Heart right ventricle (tissue), 16 donors: ENCODE results near the gene PGBD5. TPM values are rescaled to one million over a fixed set of nuclear protein-coding genes. Genes with fewer than 3 reads are reported as not detected.

Experiments used
- ATAC-seq, 8 donors: fragments of 200-7000 bp; cut with Tn5 transposase; one replicate each; pipeline ENCODE4 v1.9.1; 2020; ENCODE audit warnings: mild to moderate bottlenecking in 8 of 8, moderate library complexity in 8 of 8, moderate number of reproducible peaks in 1 of 8
- DNase-seq, 2 donors: peaks; one replicate each; pipeline ENCODE4 v3.0.0-alpha.2; 2020
- H3K27ac ChIP-seq, 10 donors: fragments of 200-600 bp; sonication (generic) in 2 of 10; one replicate each; pipeline versions ENCODE4 v1.5.0 to v1.8.0; 2020 to 2022; ENCODE audit warnings: mild to moderate bottlenecking in 3 of 10
- H3K27me3 ChIP-seq, 7 donors: fragments of 200-600 bp; one replicate each; pipeline ENCODE4 v1.8.0; 2021 to 2022; ENCODE audit warnings: mild to moderate bottlenecking in 2 of 7
- H3K36me3 ChIP-seq, 9 donors: fragments of 200-600 bp; sonication (generic) in 1 of 9; one replicate each; pipeline versions ENCODE4 v1.5.0 to v1.8.0; 2020 to 2022; ENCODE audit warnings: mild to moderate bottlenecking in 2 of 9
- H3K4me1 ChIP-seq, 9 donors: fragments of 200-600 bp; sonication (generic) in 1 of 9; one replicate each; pipeline versions ENCODE4 v1.5.0 to v1.8.0; 2020 to 2022; ENCODE audit warnings: mild to moderate bottlenecking in 4 of 9
- H3K4me3 ChIP-seq, 10 donors: fragments of 200-600 bp; sonication (generic) in 2 of 10; one replicate each; pipeline versions ENCODE4 v1.5.0 to v1.8.0; 2020 to 2022; ENCODE audit warnings: mild to moderate bottlenecking in 7 of 10, moderate library complexity in 2 of 10
- H3K9me3 ChIP-seq, 11 donors: fragments of 200-600 bp in 10 of 11; sonication (generic) in 2 of 11; one replicate each; pipeline versions ENCODE4 v1.5.0 to v1.8.0; 2013 to 2022; ENCODE audit warnings: mild to moderate bottlenecking in 2 of 11, control low read depth in 1 of 11, moderate library complexity in 1 of 11
- CTCF ChIP-seq, 9 donors: fragments of 200-600 bp; sonication (generic) in 2 of 9; IDR thresholded peaks; one replicate each; pipeline versions ENCODE4 v1.5.0 to v1.8.0; 2021 to 2022; ENCODE audit warnings: antibody characterized with exemption in 9 of 9, mild to moderate bottlenecking in 5 of 9, moderate library complexity in 1 of 9
- WGBS, 2 donors: extraction: QIAGEN DNeasy Blood & Tissue Kit; methylation state at CpG; one replicate each; pipeline ENCODE4 v1.1.7; 2013; ENCODE audit warnings: inconsistent platforms in 1 of 2; 5-methylcytosine and 5-hydroxymethylcytosine counted together
- intact Hi-C, 10 donors: fragments of 100-400 bp; cut with DNase I; formaldehyde crosslinking; loops; one replicate each; pipeline versions ENCODE4 v1.11.1 to v1.14.2; 2022
- polyA plus RNA-seq, 2 donors: library from polyadenylated mRNA; stranded (reverse); fragments of 200-250 nt; gene quantifications; one replicate each; pipeline ENCODE4 v1.2.3, GENCODE V29; 2013
- total RNA-seq, 10 donors: library from RNA; stranded (reverse); fragmentation: NEBNext Ultra II Directional in 3 of 10; extraction: Animal tissue kit (Norgen Biotek cat#: 25700) in 3 of 10; gene quantifications; one replicate each; pipeline versions ENCODE4 v1.2.1 to v1.2.4, GENCODE V29; 2021 to 2023
- donor health status: Arrhythmogenic right ventricular cardiomyopathy.
- donor health status: ischemic (EF 13 %, LVEDD 7.1; RV severe dilation, severe dysfunction).
- donor health status: healthy with polysubstance abuse.
- donor health status: DM: no; HTN: yes; CAD: no.
- donor health status: DM: no; HTN: no; CAD: no.
- donor health status: ischemic (EF 25% LVEDD 6.9; RV normal size, moderate dysfunction).
- donor health status: ischemic (EF 25% LVEDD 5.7; RV mildly dilated, moderate dysfunction).
- donor health status: healthy.
- donor health status: DM: yes; HTN: yes; CAD: no.
- donor health status: Ischemic cardiomyopathy.
- donor health status: ischemic (EF 35%, LVEDD 5.7; RV mildly dilated, moderate dysfunction).
- donor health status: nonischemic (EF 11% LVEDD 7.7; RV severe dilation, severe dysfunction).
- donor health status: DM: yes; HTN: yes; CAD: no.
- donor health status: PGD.
- donor health status: ischemic (EF 29% LVEDD 5.4; RV normal size, mild dysfunction).
- donor health status: nonischemic (EF 23%, LVEDD 6.1; RV moderate dilation, normal function).

PGBD5 gene
- total and polyA plus RNA-seq, 12 donors, result 0.52 to 11.4 (median 7.9) TPM

GRCh38 chr1:230339033-230339432 is 87.1 kb downstream of the PGBD5 start:
- peaks cover 0 to 3% (median 0%) of the 10 kb centered on the region in 7 donors for H3K27me3 ChIP-seq
- DNase-seq (no peak), ATAC-seq (no peak)
- H3K9me3 ChIP-seq, result no peaks in the 10 kb centered on the region
- peaks cover 0 to 19% (median 8%) of the 10 kb centered on the region in 9 donors for H3K4me1 ChIP-seq
- 82 to 88% methylated on average over 8 of the region's 8 CpGs for WGBS, 2 donors
- intact Hi-C loops, result loop anchor here in 1 of 10 donors (5.0 kb wide), 1 partner anchor 1212 kb away; no protein-coding TSS in a partner anchor
- no peaks in the 10 kb centered on the region for H3K36me3 ChIP-seq
- no peak for TF ChIP-seq CTCF (IDR thresholded peaks at IDR 0.05)
- no peak overlapping the region for H3K4me3 ChIP-seq
- no peak overlapping the region for H3K27ac ChIP-seq

- WGBS, 2 donors, result 89 to 90% methylated on average over 5 of the region's 5 CpGs
- Histone ChIP-seq H3K27ac (no peak overlapping the region), H3K4me1 (peaks cover 0 to 22% (median 8%) of the 10 kb centered on the region in 9 donors), H3K9me3 (no peaks in the 10 kb centered on the region), H3K27me3 (peaks cover 0 to 1% (median 0%) of the 10 kb centered on the region in 7 donors), H3K4me3 (no peak overlapping the region), H3K36me3 (no peaks in the 10 kb centered on the region)
- no peak for TF ChIP-seq CTCF (IDR thresholded peaks at IDR 0.05)
- intact Hi-C loops, result loop anchor here in 1 of 10 donors (5.0 kb wide), 1 partner anchor 1210 kb away; no protein-coding TSS in a partner anchor
- no peak for ATAC-seq
- no peak for DNase-seq
These were observed 88.9 kb downstream of the PGBD5 start for GRCh38 chr1:230337266-230337665.

- TF ChIP-seq CTCF (IDR thresholded peaks at IDR 0.05), result no peak
- WGBS, 2 donors, result 75 to 78% methylated on average over 12 of the region's 12 CpGs
- peaks cover 0 to 18% (median 8%) of the 10 kb centered on the region in 9 donors for H3K4me1 ChIP-seq
- H3K27ac ChIP-seq, result no peak overlapping the region
- H3K4me3 ChIP-seq, result no peak overlapping the region
- H3K9me3 ChIP-seq, result no peaks in the 10 kb centered on the region
- intact Hi-C loops, result loop anchor here in 1 of 10 donors (5.0 kb wide), 1 partner anchor 1209 kb away; no protein-coding TSS in a partner anchor
- no peaks in the 10 kb centered on the region for H3K27me3 ChIP-seq
- DNase-seq, result no peak
- no peaks in the 10 kb centered on the region for H3K36me3 ChIP-seq
- ATAC-seq, result peak in 3 of 8 donors; percentile 31 to 65 (median 41)
These were observed 90.1 kb downstream of the PGBD5 start for GRCh38 chr1:230335861-230336522.

GRCh38 chr1:230334447-230334837 is 91.7 kb downstream of the PGBD5 start:
- Histone ChIP-seq H3K4me3 (no peak overlapping the region), H3K9me3 (no peaks in the 10 kb centered on the region), H3K27me3 (no peaks in the 10 kb centered on the region), H3K36me3 (no peaks in the 10 kb centered on the region), H3K4me1 (peaks cover 0 to 10% (median 3%) of the 10 kb centered on the region in 9 donors), H3K27ac (no peak overlapping the region)
- intact Hi-C loops, result no loop called here
- 42 to 43% methylated on average over 3 of the region's 3 CpGs for WGBS, 2 donors
- TF ChIP-seq CTCF (IDR thresholded peaks at IDR 0.05), result no peak
- ATAC-seq (peak in 3 of 8 donors; percentile 18 to 51 (median 43)), DNase-seq (no peak)
